ENCODE results near the gene HNRNPLL.

HNRNPLL gene

DNA sequence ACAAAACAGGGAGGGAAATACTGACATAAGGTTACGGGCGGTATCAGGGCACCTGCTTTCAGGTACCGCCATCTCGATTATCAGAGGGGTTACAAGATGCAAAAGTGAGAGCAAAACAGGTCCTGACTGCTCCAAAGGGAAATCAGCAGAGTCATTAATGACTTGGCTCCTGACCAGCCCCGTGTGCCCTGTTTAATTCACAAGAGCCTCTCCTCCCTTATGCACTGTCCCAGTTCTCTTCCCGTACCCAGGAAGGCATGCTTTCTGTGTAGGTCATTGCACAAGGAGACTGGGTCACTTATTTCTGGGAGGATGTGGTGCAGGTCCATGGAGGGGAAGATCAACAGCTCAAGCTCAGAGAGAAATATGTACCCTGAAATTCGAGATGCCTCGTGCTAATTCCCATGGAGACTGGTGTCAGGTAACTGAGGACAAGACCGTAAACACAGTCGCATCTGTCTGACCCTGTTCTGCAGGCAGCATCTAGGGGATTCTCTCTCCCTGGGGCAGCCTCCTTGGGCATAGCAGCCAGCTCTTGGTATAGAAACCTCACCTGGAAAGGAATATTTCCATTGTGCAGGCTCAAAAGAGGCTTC is 79.9 kb downstream of the HNRNPLL start:
- Histone ChIP-seq H3K9me3 (no peaks in the 10 kb centered on the region), H3K27me3 (no peaks in the 10 kb centered on the region), H3K4me1 (peaks cover 0 to 10% (median 4%) of the 10 kb centered on the region in 4 donors), H3K27ac (no peak overlapping the region), H3K36me3 (no peaks in the 10 kb centered on the region), H3K4me3 (no peak overlapping the region)
- TF ChIP-seq, protein P1, sequence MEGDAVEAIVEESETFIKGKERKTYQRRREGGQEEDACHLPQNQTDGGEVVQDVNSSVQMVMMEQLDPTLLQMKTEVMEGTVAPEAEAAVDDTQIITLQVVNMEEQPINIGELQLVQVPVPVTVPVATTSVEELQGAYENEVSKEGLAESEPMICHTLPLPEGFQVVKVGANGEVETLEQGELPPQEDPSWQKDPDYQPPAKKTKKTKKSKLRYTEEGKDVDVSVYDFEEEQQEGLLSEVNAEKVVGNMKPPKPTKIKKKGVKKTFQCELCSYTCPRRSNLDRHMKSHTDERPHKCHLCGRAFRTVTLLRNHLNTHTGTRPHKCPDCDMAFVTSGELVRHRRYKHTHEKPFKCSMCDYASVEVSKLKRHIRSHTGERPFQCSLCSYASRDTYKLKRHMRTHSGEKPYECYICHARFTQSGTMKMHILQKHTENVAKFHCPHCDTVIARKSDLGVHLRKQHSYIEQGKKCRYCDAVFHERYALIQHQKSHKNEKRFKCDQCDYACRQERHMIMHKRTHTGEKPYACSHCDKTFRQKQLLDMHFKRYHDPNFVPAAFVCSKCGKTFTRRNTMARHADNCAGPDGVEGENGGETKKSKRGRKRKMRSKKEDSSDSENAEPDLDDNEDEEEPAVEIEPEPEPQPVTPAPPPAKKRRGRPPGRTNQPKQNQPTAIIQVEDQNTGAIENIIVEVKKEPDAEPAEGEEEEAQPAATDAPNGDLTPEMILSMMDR (IDR thresholded peaks at IDR 0.05), result no peak
- DNase-seq, result no peak
- intact Hi-C loops (cut with DNase I; ENCODE audit: low total_unique reads), result no loop called here

DNA sequence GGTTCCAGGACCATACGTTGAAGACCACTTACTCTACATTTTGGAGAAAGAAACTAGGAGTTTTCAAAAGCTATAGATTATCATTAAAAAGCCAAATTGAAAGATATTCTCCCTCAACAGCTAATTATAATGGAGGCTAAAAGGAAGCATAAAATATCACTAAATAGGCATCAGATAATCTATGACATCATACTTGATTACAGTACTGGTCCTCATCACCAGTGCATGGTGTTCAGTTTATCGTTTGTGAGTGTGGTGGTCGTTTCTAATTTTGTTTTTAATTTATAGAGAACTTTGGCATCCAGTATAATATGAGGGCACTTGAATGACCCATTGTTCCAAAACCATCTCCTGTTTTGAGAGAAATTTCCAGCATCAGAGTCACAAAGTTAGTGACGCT is 80.9 kb downstream of the HNRNPLL start:
- no peaks in the 10 kb centered on the region for H3K36me3 ChIP-seq
- H3K27ac ChIP-seq, result no peak overlapping the region
- no peak for DNase-seq
- TF ChIP-seq, protein P1 (IDR thresholded peaks at IDR 0.05), result no peak
- H3K27me3 ChIP-seq, result no peaks in the 10 kb centered on the region
- peaks cover 0 to 10% (median 4%) of the 10 kb centered on the region in 4 donors for H3K4me1 ChIP-seq
- H3K9me3 ChIP-seq, result no peaks in the 10 kb centered on the region
- intact Hi-C loops (cut with DNase I; ENCODE audit: low total_unique reads), result no loop called here
- no peak overlapping the region for H3K4me3 ChIP-seq

DNA sequence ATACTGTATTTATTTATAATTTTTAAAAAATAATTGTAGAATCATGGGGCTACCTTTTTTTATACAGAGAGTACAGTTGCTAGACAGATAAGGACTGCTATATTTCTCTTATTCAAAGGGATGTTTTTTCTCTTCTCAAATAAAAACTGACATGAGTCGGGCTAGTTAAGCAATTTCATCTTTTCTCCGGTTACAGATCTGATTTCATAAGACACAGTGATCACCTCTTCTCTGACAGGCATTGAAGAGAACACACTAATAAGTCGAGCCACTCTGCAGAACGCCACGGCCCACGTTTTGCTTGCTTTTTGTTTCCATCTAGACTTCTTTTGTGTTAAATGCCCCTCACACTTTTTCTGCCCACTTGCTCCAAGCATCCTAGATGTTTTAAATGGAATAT is 85.4 kb downstream of the HNRNPLL start:
- no peaks in the 10 kb centered on the region for H3K9me3 ChIP-seq
- TF ChIP-seq, protein P1 (IDR thresholded peaks at IDR 0.05), result no peak
- DNase-seq, result no peak
- no peaks in the 10 kb centered on the region for H3K4me1 ChIP-seq
- H3K4me3 ChIP-seq, result no peak overlapping the region
- no peaks in the 10 kb centered on the region for H3K36me3 ChIP-seq
- no peaks in the 10 kb centered on the region for H3K27me3 ChIP-seq
- H3K27ac ChIP-seq, result no peak overlapping the region
- intact Hi-C loops (cut with DNase I; ENCODE audit: low total_unique reads), result no loop called here

DNA sequence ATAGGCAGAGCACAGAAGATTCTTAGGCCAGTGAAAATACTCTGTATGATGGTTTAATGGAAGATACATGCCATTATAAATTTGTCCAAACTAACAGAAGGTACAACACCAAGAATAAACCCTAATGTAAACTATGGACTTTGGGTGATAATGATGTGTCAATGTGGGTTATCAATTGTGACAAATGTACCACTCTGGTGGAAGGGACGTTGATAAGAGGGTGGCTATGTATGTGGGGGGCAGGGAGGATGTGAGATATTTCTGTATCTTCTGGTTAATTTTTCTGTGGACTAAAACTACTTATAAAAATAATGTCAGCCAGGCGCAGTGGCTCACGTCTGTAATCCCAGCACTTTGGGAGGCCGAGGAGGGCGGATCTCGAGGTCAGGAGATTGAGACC is 86.2 kb downstream of the HNRNPLL start:
- Histone ChIP-seq H3K4me1 (no peaks in the 10 kb centered on the region), H3K9me3 (no peaks in the 10 kb centered on the region), H3K4me3 (no peak overlapping the region), H3K27ac (no peak overlapping the region), H3K36me3 (no peaks in the 10 kb centered on the region), H3K27me3 (no peaks in the 10 kb centered on the region)
- intact Hi-C loops (cut with DNase I; ENCODE audit: low total_unique reads), result no loop called here
- DNase-seq, result no peak
- TF ChIP-seq, protein P1 (IDR thresholded peaks at IDR 0.05), result no peak

DNA sequence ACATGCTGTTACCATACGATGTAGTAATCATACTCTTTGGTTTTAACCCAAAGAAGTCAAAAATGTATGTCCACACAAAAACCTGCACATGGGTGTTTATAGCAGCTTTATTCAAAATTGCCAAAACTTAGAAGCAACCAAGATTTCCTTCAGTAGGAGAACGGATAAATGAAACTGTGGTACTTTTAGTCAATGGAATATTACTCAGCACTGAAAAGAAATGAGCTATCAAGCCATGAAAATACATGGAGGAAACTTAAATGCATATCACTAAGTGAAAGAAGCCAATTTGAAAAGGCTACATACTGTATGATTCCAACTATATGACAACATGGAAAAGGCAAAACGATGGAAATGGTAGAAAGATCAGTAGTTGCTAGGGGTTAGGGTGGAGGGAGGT is 86.6 kb downstream of the HNRNPLL start:
- Histone ChIP-seq H3K36me3 (no peaks in the 10 kb centered on the region), H3K4me1 (no peaks in the 10 kb centered on the region), H3K9me3 (no peaks in the 10 kb centered on the region), H3K27me3 (no peaks in the 10 kb centered on the region), H3K27ac (no peak overlapping the region), H3K4me3 (no peak overlapping the region)
- DNase-seq, result no peak
- TF ChIP-seq, protein P1 (IDR thresholded peaks at IDR 0.05), result no peak
- intact Hi-C loops (cut with DNase I; ENCODE audit: low total_unique reads), result no loop called here

Measured in tibial artery (tissue), 4 donors.